Motor neuron (in vitro differentiated cells): ENCODE measurements around the gene BCAT1. TPM values are rescaled to one million over a fixed set of nuclear protein-coding genes. Genes with fewer than 3 reads are reported as not detected.
"Not testable (repeated sequence)": the region's sequence is repeated elsewhere in the genome, so short reads cannot be mapped to it uniquely, and the experiment has no call there.

ENCODE experiments used
- ATAC-seq, 8 experiments: fragments of 200-7000 bp; cut with Tn5 transposase; replicated peaks in 6 of 8; 2 replicates each; pipeline ENCODE4 v1.8.0; 2021; ENCODE audit warnings: mild to moderate bottlenecking in 8 of 8, moderate library complexity in 8 of 8
- H3K27ac ChIP-seq, 2 donors: fragments of 250-450 bp; sonication (Bioruptor Pico); 2 replicates each; pipeline ENCODE4 v1.9.0; 2021; ENCODE audit warnings: antibody characterized with exemption in 2 of 2, mild to moderate bottlenecking in 2 of 2, moderate library complexity in 1 of 2
- H3K4me1 ChIP-seq, 2 donors: fragments of 250-450 bp; sonication (Bioruptor Pico); replicated peaks in 1 of 2; 2 replicates each; pipeline ENCODE4 v1.6.1; 2021; ENCODE audit warnings: antibody characterized with exemption in 2 of 2, mild to moderate bottlenecking in 2 of 2, moderate library complexity in 1 of 2
- H3K4me3 ChIP-seq, 5 donors: fragments of 250-450 bp; sonication (Bioruptor Pico); 2 replicates each; pipeline ENCODE4 v1.9.0; 2021; ENCODE audit warnings: antibody characterized with exemption in 5 of 5, mild to moderate bottlenecking in 5 of 5, moderate library complexity in 4 of 5
- WGBS, 10 experiments: fragments of 450-650 bp; shearing (Covaris generic); methylation state at CpG; one replicate each; pipeline ENCODE4 v1.0.0; 2022; 5-methylcytosine and 5-hydroxymethylcytosine counted together
- in situ Hi-C, 9 experiments: fragments of 400-800 bp; cut with MboI; loops; one replicate each; pipeline ENCODE4 v1.15.0; 2021; ENCODE audit warnings: low sequenced_read_pairs in 9 of 9, low pct_unique_long_range_greater_than_20kb in 2 of 9; ENCODE audit not compliant: unreplicated experiment in 9 of 9
- total RNA-seq, 8 experiments: library from RNA; unstranded; fragments of 300-600 nt; gene quantifications; 2 replicates each; pipeline versions ENCODE4 v1.2.3 to v1.2.4, GENCODE V29; 2022

Gene BCAT1
- total RNA-seq, 8 experiments from 2014 or later: 3.1 to 181 (median 97.1) TPM

DNA sequence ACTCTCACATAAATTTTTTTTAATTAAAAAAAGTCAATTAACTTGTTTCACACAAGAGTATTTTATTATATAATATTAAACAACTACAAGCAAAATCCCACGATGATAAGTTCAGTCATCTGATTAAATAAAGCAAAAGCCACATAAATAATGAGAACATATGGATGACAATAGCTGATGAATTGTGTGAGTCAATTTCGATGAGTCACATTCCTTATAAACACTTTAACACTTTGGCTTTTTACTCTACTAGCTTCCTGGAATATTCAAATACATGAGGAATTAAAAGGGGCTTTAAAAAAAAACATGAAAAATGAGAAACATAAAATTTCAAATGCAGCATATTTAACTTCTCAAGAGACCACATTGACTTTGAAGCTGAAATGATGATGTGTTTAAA, 95.3 kb downstream of the BCAT1 start:
- no peaks in the 10 kb centered on the region for H3K4me1 ChIP-seq
- ATAC-seq: peak in 4 of 8 experiments; percentile 26 to 62 (median 52)
- WGBS, 10 experiments: 0 to 100% (median 65%) methylated on average over 1 to 2 of the region's 2 CpGs
- H3K27ac ChIP-seq: no peak overlapping the region
- in situ Hi-C loops: no loop called here
- no peak overlapping the region for H3K4me3 ChIP-seq

- no peak overlapping the region for H3K27ac ChIP-seq
- H3K4me3 ChIP-seq: no peak overlapping the region
- in situ Hi-C loops: no loop called here
- 79 to 100% (median 94%) methylated on average over 1 to 2 of the region's 2 CpGs; no CpG with 5 or more reads in 4 of the 10 experiments for WGBS, 10 experiments
- H3K4me1 ChIP-seq: no peaks in the 10 kb centered on the region
- ATAC-seq: no peak
Measured at GRCh38 chr12:24853094-24853493, 95.8 kb downstream of the BCAT1 start.

GRCh38 chr12:24852420-24852819, 96.5 kb downstream of the BCAT1 start:
- H3K4me1 ChIP-seq: no peaks in the 10 kb centered on the region
- no peak for ATAC-seq
- WGBS, 10 experiments: 22 to 100% (median 86%) methylated on average over 1 of the region's 1 CpG; no CpG with 5 or more reads in 1 of the 10 experiments
- H3K27ac ChIP-seq: no peak overlapping the region
- no peak overlapping the region for H3K4me3 ChIP-seq
- in situ Hi-C loops: no loop called here

GRCh38 chr12:24851883-24852282, 97.0 kb downstream of the BCAT1 start:
- 29 to 100% (median 71%) methylated on average over 1 to 2 of the region's 2 CpGs; no CpG with 5 or more reads in 2 of the 10 experiments for whole genome bisulfite sequencing, 10 experiments
- H3K4me3 ChIP-seq, ATAC-seq, H3K27ac ChIP-seq, H3K4me1 ChIP-seq, in situ Hi-C loops: not testable (repeated sequence)

DNA sequence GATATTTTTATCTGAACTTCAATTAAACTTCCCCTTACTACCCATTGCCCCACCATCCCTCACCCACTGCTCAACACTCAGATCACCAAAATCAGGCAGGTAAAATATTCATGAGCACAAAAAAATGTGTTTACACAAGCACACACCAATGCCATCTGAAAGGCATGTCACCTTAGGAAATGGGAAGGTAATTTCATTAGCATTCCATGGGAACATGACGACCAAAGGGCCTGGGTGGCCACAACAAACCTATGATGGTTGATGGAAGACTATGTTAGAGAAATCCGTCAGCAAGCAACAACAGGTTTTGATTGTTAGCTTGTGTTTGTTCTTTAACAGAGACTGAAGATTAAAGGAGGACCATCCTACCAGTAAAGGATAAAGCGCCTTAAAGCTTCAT, 97.6 kb downstream of the BCAT1 start:
- WGBS, 10 experiments: 63 to 100% (median 95%) methylated on average over 1 to 3 of the region's 3 CpGs; no CpG with 5 or more reads in 2 of the 10 experiments
- no peak overlapping the region for H3K27ac ChIP-seq
- no peak for ATAC-seq
- H3K4me3 ChIP-seq: no peak overlapping the region
- in situ Hi-C loops: no loop called here
- no peaks in the 10 kb centered on the region for H3K4me1 ChIP-seq

GRCh38 chr12:24850496-24850895, 98.4 kb downstream of the BCAT1 start:
- ATAC-seq: no peak
- H3K27ac ChIP-seq: no peak overlapping the region
- H3K4me3 ChIP-seq: no peak overlapping the region
- 37 to 100% (median 85%) methylated on average over 2 to 3 of the region's 3 CpGs; no CpG with 5 or more reads in 1 of the 10 experiments for WGBS, 10 experiments
- no peaks in the 10 kb centered on the region for H3K4me1 ChIP-seq
- in situ Hi-C loops: no loop called here

DNA sequence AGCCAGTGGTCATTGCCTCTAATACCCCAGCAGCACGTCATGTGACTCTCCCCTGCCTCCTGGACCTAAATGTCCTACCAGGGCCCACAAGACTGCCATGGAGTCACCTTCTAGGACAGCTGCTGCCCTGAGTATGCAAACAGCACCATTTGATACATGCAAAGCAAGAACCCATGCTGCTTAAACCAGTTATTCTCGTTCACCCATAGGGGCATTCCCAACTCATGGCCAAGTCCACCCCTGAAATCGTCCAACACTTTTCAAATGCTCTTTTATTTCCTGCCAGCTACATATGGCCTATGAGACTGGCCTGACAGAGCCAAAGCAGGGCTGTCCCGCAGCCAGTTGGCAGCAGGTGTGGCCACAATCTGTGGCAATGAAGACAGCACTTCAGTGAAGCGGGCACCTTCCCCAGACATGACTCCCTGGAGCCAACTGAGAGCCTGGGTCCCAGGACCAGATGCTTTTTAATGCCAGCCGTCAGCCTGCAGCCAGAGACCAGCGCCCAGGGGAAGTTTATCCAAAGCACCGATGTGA, 99.9 kb downstream of the BCAT1 start:
- Histone ChIP-seq H3K4me1 (no peaks in the 10 kb centered on the region), H3K4me3 (no peak overlapping the region), H3K27ac (no peak overlapping the region)
- in situ Hi-C loops: no loop called here
- ATAC-seq: no peak
- WGBS, 10 experiments: 84 to 100% (median 96%) methylated on average over 1 to 5 of the region's 8 CpGs; no CpG with 5 or more reads in 2 of the 10 experiments

DNA sequence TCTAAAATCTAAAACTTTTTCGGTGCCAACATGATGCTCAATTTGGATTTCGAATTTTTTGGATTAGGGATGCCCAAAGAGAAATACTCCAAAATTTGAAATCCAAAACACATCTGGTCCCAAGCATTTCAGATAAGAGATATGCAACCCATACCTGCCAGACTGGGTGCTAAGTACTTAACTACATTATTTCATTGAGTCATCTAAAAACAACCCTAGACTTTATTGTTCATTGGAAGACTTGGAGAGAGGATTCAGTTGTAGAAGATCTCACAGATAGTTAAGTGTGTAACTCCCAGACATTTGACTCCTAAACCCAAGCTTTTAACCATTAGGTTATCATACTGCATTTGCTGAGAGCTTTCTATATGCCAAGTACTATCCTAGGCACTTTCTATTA, 102.2 kb downstream of the BCAT1 start:
- 90 to 100% (median 100%) methylated on average over 2 of the region's 2 CpGs for WGBS, 10 experiments
- in situ Hi-C loops: no loop called here
- no peaks in the 10 kb centered on the region for H3K4me1 ChIP-seq
- H3K4me3 ChIP-seq: no peak overlapping the region
- ATAC-seq: no peak
- no peak overlapping the region for H3K27ac ChIP-seq

- in situ Hi-C loops: no loop called here
- peak in 2 of 8 experiments; percentile 84 to 91 for ATAC-seq
- Histone ChIP-seq H3K27ac (no peak overlapping the region), H3K4me3 (no peak overlapping the region), H3K4me1 (no peaks in the 10 kb centered on the region)
- WGBS, 10 experiments: 56 to 93% (median 89%) methylated on average over 2 to 3 of the region's 3 CpGs; no CpG with 5 or more reads in 1 of the 10 experiments
Measured at GRCh38 chr12:24845615-24846014, 103.3 kb downstream of the BCAT1 start.

DNA sequence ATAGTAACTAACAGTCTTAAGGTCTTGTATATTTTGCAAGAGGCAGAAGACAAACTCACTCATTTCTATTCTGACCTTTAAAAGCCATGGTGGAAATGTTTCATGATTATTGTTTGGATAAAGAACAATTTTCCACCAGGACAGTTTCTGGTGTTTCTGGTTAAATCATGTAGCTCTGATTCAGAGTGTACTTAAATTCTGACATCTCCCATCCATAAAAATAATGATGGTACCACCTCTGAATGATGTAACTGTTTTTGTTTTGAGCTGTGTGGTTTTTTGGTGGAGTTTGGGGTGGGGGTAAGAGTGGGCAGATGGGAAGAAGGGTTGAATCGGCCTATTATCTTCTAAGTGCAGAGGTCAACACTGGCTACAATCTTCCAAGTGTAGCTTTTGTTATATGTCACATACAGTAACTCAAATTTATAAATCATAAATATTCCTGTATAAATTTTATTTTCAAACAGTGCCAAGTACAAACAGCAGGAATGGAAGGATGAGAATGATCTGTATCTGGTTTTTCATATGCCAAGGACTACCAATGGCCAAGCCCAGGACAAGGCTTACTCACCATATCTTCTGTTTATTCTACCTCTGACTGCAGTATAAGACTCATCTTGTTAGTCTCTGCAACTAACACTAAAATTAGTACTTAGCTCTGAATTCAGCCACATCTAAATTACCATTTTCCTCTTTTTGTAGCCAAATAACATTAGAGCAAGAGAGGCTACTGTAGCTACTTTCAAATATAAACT, 108.7 kb downstream of the BCAT1 start:
- Histone ChIP-seq H3K4me1 (no peaks in the 10 kb centered on the region), H3K27ac (no peak overlapping the region), H3K4me3 (no peak overlapping the region)
- 40 to 100% (median 100%) methylated on average over 1 of the region's 1 CpG; no CpG with 5 or more reads in 5 of the 10 experiments for WGBS, 10 experiments
- ATAC-seq: no peak
- in situ Hi-C loops: no loop called here

- in situ Hi-C loops: no loop called here
Measured at GRCh38 chr12:24839268-24839791, 109.6 kb downstream of the BCAT1 start.

DNA sequence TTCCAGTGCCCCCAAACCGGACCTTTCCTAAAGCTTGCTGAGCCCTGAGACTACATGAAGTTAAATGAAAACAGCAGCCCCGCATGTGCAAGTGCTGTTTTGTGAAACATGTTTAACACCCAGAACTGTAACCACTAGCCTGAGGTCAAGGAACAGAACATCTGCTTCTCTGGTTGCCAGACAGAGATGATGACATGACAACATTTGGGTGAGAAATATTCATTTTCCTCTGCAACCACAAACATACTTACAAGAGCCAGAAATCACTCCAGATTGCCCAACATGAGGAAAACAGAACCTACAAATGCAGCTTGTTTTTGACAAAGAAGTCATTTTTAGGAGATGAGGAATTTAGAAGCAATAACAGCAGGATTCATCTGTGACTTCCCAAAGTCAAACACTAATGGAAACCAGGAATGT, 110.4 kb downstream of the BCAT1 start:
- WGBS, 10 experiments: 0 to 100% (median 61%) methylated on average over 1 to 2 of the region's 2 CpGs; no CpG with 5 or more reads in 3 of the 10 experiments
- in situ Hi-C loops: no loop called here
- peak in 3 of 8 experiments; percentile 92 to 96 (median 95) for ATAC-seq
- H3K4me1 ChIP-seq: no peaks in the 10 kb centered on the region
- no peak overlapping the region for H3K27ac ChIP-seq
- H3K4me3 ChIP-seq: no peak overlapping the region

More at GRCh38 chr12:24839268-24839791, 109.6 kb downstream of the BCAT1 start:
- Histone ChIP-seq H3K4me3 (no peak overlapping the region), H3K4me1 (no peaks in the 10 kb centered on the region), H3K27ac (no peak overlapping the region)
- 47 to 99% (median 96%) methylated on average over 1 to 13 of the region's 13 CpGs for WGBS, 10 experiments
- ATAC-seq: no peak

DNA sequence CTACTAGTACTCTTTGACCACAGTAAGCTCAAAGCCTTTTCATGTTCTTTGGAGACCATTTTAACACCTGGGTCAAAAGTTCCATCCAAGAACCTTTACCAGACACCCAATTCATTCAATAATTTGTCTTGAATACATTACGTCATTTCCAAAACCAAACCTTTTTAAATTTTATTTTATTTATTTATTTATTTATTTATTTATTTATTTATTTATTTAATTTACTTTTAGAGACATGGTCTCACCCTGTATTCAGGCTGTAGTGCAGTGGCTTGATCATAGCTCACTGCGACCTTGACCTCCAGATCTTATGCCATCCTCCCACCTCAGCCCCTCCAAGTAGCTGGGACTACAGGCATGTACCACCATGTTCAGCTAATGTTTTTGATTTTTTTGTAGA, 113.5 kb downstream of the BCAT1 start:
- no peaks in the 10 kb centered on the region for H3K4me1 ChIP-seq
- WGBS, 10 experiments: 79 to 100% (median 97%) methylated on average over 1 to 2 of the region's 2 CpGs; no CpG with 5 or more reads in 1 of the 10 experiments
- in situ Hi-C loops: no loop called here
- H3K27ac ChIP-seq: no peak overlapping the region
- ATAC-seq: no peak
- H3K4me3 ChIP-seq: no peak overlapping the region
